Aorta (tissue), 5 donors: Measurements from ENCODE around the gene REPIN1. TPM values are rescaled to one million over a fixed set of nuclear protein-coding genes. Genes with fewer than 3 reads are reported as not detected.

Source experiments
- ATAC-seq: fragments of 200-7000 bp; cut with Tn5 transposase; one replicate; pipeline ENCODE4 v1.9.1; 2022; ENCODE audit warnings: moderate library complexity; ENCODE audit not compliant: low FRiP score
- DNase-seq, 2 donors: peaks; one replicate each; pipeline ENCODE4 v3.0.0-alpha.2; 2020
- H3K27ac ChIP-seq, 2 donors: one replicate each; pipeline ENCODE4 v1.5.1; 2013; ENCODE audit warnings: low read length in 2 of 2, mild to moderate bottlenecking in 2 of 2, moderate library complexity in 2 of 2, control low read depth in 1 of 2, inconsistent platforms in 1 of 2, low read depth in 1 of 2
- H3K27me3 ChIP-seq, 2 donors: one replicate each; pipeline ENCODE4 v1.6.1; 2013; ENCODE audit warnings: control low read depth in 1 of 2, low read length in 1 of 2, mild to moderate bottlenecking in 1 of 2, moderate library complexity in 1 of 2; ENCODE audit not compliant: insufficient read depth in 2 of 2, control insufficient read depth in 1 of 2
- H3K36me3 ChIP-seq, 2 donors: one replicate each; pipeline ENCODE4 v1.6.1; 2013; ENCODE audit warnings: control low read depth in 1 of 2, low read length in 1 of 2, mild to moderate bottlenecking in 1 of 2; ENCODE audit not compliant: insufficient read depth in 2 of 2, control insufficient read depth in 1 of 2
- H3K4me1 ChIP-seq, 2 donors: one replicate each; pipeline ENCODE4 v1.6.1; 2013; ENCODE audit warnings: low read length in 2 of 2, control low read depth in 1 of 2, mild to moderate bottlenecking in 1 of 2, moderate library complexity in 1 of 2; ENCODE audit not compliant: insufficient read depth in 2 of 2, control insufficient read depth in 1 of 2
- H3K4me3 ChIP-seq, 2 donors: one replicate each; pipeline ENCODE4 v1.5.1; 2013; ENCODE audit warnings: low read length in 2 of 2, control low read depth in 1 of 2, mild to moderate bottlenecking in 1 of 2
- H3K9me3 ChIP-seq: one replicate; pipeline ENCODE4 v1.6.1; 2013; ENCODE audit warnings: mild to moderate bottlenecking, low read length; ENCODE audit not compliant: control insufficient read depth
- WGBS, 2 donors: extraction: QIAGEN DNeasy Blood & Tissue Kit; methylation state at CpG; one replicate each; pipeline ENCODE4 v1.1.7; 2013; 5-methylcytosine and 5-hydroxymethylcytosine counted together
- intact Hi-C, 2 donors: fragments of 100-400 bp; cut with DNase I; formaldehyde crosslinking; loops; one replicate each; pipeline versions ENCODE4 v1.14.2 to v1.15.0; 2022
- polyA plus RNA-seq, 2 donors: library from polyadenylated mRNA; stranded (reverse); fragments of 200-250 nt; gene quantifications; one replicate each; pipeline ENCODE4 v1.2.3, GENCODE V29; 2013
- total RNA-seq, 2 donors: library from RNA; stranded (reverse); fragmentation: NEBNext Ultra II Directional; extraction: Animal tissue kit (Norgen Biotek cat#: 25700); gene quantifications; one replicate each; pipeline ENCODE4 v1.2.1, GENCODE V29; 2021
- donor health status: healthy with polysubstance abuse.
- donor health status: Bipolar disorder and iron deficiency.
- donor health status: DM: no; HTN: no; CAD: no.
- donor health status: DM: no; HTN: no; CAD: no.
- donor health status: DM: yes; HTN: yes; CAD: no.

REPIN1 gene
- total and polyA plus RNA-seq, 4 donors, result 19.7 to 56.7 (median 48.4) TPM

- H3K4me1 ChIP-seq, result no peaks in the 10 kb centered on the region
- 81 to 96% methylated on average over 1 of the region's 1 CpG for WGBS, 2 donors
- ATAC-seq (no peak), DNase-seq (no peak)
- no peak overlapping the region for H3K27ac ChIP-seq
- no peaks in the 10 kb centered on the region for H3K9me3 ChIP-seq
- no peaks in the 10 kb centered on the region for H3K27me3 ChIP-seq
- H3K36me3 ChIP-seq, result no peaks in the 10 kb centered on the region
- intact Hi-C loops, result loop anchor here in 1 of 2 donors (2.0 kb wide), 1 partner anchor 65 kb away; no protein-coding TSS in a partner anchor
- H3K4me3 ChIP-seq, result no peak overlapping the region
These were observed 13.0 kb upstream of the REPIN1 start for GRCh38 chr7:150355666-150356059.

DNA sequence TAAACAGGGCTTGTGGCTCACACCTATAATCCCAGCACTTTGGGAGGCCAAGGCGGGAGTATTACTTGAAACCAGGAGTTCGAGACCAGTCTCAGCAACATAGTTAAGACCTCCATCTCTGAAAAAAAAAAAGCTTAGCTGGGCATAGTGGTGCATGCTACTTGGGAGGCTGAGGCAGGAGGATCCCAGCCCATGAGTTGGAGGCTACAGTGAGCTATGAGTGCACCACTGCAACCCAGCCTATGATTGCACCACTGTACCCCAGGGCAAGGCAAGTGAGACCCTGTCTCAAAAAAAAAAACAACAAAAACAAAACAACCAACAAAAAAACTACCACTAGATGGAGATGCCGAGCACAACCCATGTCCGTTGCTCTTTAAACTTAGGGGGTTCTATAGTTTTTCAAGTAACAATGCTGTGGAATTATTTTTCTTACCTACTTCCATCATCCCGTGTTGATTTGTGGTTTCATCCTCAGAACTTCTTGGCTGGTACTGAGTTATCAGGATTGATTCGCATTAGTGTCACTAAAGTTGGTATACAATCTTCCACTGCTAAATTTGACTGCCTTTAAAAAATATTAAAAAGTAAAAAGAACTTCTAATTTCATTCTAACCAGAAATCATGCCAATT is 12.2 kb upstream of the REPIN1 start:
- Histone ChIP-seq H3K27ac (no peak overlapping the region), H3K27me3 (no peaks in the 10 kb centered on the region), H3K36me3 (no peaks in the 10 kb centered on the region), H3K9me3 (no peaks in the 10 kb centered on the region), H3K4me1 (no peaks in the 10 kb centered on the region), H3K4me3 (no peak overlapping the region)
- intact Hi-C loops, result loop anchor here in 1 of 2 donors (2.0 kb wide), 1 partner anchor 64 kb away; no protein-coding TSS in a partner anchor
- ATAC-seq (no peak), DNase-seq (peak in 1 of 2 donors; percentile 10)
- 37 to 42% methylated on average over 6 of the region's 6 CpGs for WGBS, 2 donors

DNA sequence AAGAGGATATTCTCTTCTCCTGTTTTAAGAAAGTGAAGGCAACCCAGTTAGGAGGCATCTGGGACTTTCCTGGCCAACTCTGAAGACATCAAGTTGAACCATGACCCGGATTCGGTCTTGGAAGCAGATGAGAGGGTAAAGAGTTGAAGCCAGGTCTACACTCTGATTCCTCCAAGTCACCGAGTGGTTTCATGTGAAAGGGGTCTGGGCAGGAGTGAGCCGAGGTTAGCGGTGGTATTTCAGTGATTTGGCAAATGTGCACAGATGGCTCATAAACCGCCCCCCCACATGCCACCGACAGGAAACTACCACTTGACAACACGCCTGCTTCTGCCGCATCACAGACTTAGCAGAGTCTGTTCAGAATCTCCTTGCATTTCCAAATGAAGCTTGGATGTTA is 11.4 kb upstream of the REPIN1 start:
- ATAC-seq (no peak), DNase-seq (peak in 1 of 2 donors; percentile 64)
- H3K4me3 ChIP-seq, result no peak overlapping the region
- no peaks in the 10 kb centered on the region for H3K4me1 ChIP-seq
- 70 to 72% methylated on average over 9 of the region's 9 CpGs for WGBS, 2 donors
- intact Hi-C loops, result loop anchor here in 1 of 2 donors (2.0 kb wide), 1 partner anchor 64 kb away; no protein-coding TSS in a partner anchor
- H3K27me3 ChIP-seq, result no peaks in the 10 kb centered on the region
- H3K36me3 ChIP-seq, result no peaks in the 10 kb centered on the region
- H3K27ac ChIP-seq, result no peak overlapping the region
- H3K9me3 ChIP-seq, result no peaks in the 10 kb centered on the region

DNA sequence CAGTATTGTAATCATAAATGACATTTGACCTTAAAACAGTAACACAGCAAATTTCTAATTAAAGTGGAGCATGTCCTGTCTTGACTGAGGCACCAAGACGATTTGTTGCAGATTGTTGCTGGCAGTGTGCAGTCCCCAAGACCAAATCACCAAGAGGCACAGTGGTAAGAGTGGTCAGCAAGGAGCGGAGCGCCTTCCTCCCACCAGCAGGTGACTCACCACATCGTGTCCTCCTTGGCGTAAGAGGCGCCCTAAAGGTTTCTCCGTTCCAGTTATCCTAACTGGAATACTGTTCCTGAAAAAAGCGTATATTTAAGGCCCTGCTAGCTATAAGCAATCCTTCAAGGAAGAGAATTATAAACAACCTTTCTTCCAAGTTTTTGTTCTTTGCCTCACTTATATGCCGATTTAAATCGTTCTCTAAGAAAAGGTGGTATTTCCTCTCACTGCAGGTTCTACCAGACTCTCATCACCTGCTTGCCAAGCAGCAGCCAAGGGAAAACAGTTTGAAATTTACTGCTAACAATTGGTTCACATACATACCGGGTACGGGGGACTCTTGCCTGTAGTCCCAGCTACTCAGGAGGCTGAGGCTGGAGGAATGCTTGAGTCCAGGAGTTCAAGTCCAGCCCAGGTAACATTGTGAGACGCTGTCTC is 10.7 kb upstream of the REPIN1 start:
- Histone ChIP-seq H3K4me3 (no peak overlapping the region), H3K9me3 (no peaks in the 10 kb centered on the region), H3K27ac (no peak overlapping the region), H3K4me1 (no peaks in the 10 kb centered on the region), H3K36me3 (no peaks in the 10 kb centered on the region), H3K27me3 (no peaks in the 10 kb centered on the region)
- ATAC-seq, result no peak
- 79% methylated on average over 13 of the region's 13 CpGs for WGBS, 2 donors
- intact Hi-C loops, result loop anchor here in 1 of 2 donors (2.0 kb wide), 1 partner anchor 63 kb away; no protein-coding TSS in a partner anchor
- DNase-seq, result peak in 1 of 2 donors; percentile 42

- Histone ChIP-seq H3K36me3 (no peaks in the 10 kb centered on the region), H3K27me3 (no peaks in the 10 kb centered on the region), H3K4me1 (no peaks in the 10 kb centered on the region), H3K9me3 (no peaks in the 10 kb centered on the region), H3K27ac (no peak overlapping the region), H3K4me3 (no peak overlapping the region)
- no peak for DNase-seq
- ATAC-seq, result no peak
- WGBS, 2 donors, result 90 to 94% methylated on average over 4 of the region's 4 CpGs
- intact Hi-C loops, result no loop called here
These were observed 10.2 kb upstream of the REPIN1 start for GRCh38 chr7:150358433-150358832.

- Histone ChIP-seq H3K4me1 (no peaks in the 10 kb centered on the region), H3K27me3 (no peaks in the 10 kb centered on the region), H3K36me3 (no peaks in the 10 kb centered on the region), H3K27ac (no peak overlapping the region), H3K9me3 (no peaks in the 10 kb centered on the region), H3K4me3 (no peak overlapping the region)
- ATAC-seq, result no peak
- WGBS, 2 donors, result 88 to 95% methylated on average over 4 of the region's 4 CpGs
- peak in 1 of 2 donors; percentile 22 for DNase-seq
- intact Hi-C loops, result no loop called here
These were observed 9.5 kb upstream of the REPIN1 start for GRCh38 chr7:150358988-150359621.

DNA sequence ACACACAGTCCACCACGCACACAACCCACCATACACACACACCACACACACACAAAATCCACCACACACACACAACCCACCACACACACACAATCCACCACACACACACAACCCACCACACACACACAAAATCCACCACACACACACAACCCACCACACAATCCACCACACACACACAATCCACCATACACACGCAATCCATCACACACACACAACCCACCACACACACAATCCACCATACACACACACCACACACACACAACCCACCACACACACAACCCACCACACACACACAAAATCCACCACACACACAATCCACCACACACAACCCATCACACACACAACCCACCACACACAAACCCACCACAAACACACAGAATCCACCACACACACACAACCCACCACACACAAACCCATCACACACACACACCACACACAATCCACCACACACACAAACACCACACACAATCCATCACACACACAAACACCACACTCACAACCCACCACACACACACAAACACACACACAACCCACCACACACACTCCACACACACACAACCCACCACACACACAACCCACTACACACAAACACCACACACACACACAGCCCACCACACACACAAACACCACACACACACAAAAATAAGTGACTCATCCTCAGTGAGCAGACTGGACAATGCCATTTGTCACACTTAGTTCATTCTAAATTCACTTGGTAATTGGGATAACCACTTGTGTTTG is 8.8 kb upstream of the REPIN1 start:
- H3K9me3 ChIP-seq, result no peaks in the 10 kb centered on the region
- DNase-seq (peak in 1 of 2 donors; percentile 34), ATAC-seq (no peak)
- intact Hi-C loops, result no loop called here
- no peak overlapping the region for H3K27ac ChIP-seq
- H3K27me3 ChIP-seq, result no peaks in the 10 kb centered on the region
- WGBS, 2 donors, result 97 to 100% methylated on average over 2 of the region's 2 CpGs
- no peaks in the 10 kb centered on the region for H3K4me1 ChIP-seq
- no peaks in the 10 kb centered on the region for H3K36me3 ChIP-seq
- no peak overlapping the region for H3K4me3 ChIP-seq

DNA sequence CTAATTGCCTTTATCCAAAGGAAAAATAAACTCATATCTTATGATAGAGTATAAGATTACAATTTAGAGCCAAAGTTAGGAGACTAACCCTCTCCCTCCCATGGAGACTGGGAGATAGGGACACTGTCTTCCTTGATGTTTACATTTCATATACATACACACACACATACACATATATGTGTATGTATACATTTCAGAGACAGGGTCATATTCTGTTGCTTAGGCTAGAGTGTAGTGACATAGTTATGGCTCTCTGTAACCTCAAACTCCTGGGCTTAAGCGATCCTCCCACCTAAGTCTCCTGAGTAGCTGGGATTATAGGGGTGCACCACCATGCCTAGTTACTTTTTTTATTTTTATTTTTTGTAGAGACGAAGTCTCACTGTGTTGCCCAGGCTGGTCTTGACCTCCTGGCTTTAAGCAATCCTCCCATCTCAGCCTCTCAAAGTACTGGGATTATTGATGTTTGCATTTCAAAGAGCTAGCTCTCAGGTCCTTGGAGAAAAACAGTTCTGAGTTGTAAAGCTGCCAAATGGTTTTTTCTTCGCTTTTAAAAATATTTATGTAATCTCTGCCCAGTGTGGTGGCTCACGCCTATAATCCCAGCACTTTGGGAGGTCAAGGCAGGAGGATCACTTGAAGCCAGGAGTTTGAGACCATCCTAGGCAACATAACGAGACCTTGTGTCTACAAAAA is 8.1 kb upstream of the REPIN1 start:
- intact Hi-C loops, result no loop called here
- Histone ChIP-seq H3K27me3 (no peaks in the 10 kb centered on the region), H3K36me3 (no peaks in the 10 kb centered on the region), H3K27ac (no peak overlapping the region), H3K4me1 (no peaks in the 10 kb centered on the region), H3K9me3 (no peaks in the 10 kb centered on the region), H3K4me3 (no peak overlapping the region)
- WGBS, 2 donors, result 62 to 68% methylated on average over 5 of the region's 5 CpGs
- ATAC-seq (no peak), DNase-seq (no peak)
